ENCODE measurements around the gene FAM20A.

FAM20A gene

DNA sequence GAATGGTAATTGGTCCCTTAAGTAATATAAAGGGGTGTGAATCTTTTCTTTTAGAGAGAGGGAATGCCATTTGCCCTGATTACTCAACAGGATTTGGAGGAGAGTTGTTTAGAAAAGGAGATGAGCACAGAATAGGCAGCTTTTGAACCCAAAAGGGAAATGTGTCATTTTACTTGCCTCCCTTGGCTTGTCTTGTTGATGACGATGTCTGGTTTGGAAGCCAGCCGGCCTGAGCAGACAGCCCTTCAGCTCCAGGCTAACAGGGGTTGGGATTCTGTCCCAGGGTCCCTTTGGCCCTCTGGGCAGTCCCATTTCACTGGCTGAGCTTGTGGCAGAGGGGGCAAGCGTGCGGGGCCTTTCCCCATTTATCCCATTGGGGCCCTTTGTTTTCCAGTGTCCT is 111.2 kb downstream of the FAM20A start:
- Histone ChIP-seq H3K4me3 (ENCODE audit: low read depth, low read length) (no peak overlapping the region), H3K27ac (ENCODE audit: extremely low read depth, low read depth, low read length) (no peak overlapping the region), H3K4me1 (ENCODE audit: control insufficient read depth, insufficient read depth, low read length) (no peaks in the 10 kb centered on the region), H3K9me3 (ENCODE audit: control insufficient read depth, insufficient read depth, low read depth, low read length) (no peaks in the 10 kb centered on the region), H3K36me3 (ENCODE audit: control insufficient read depth in 2 of 2, insufficient read depth in 1 of 2, low read length in 2 of 2) (no peaks in the 10 kb centered on the region)
- TF ChIP-seq ZNF426 (tag by site-specific recombination; IDR thresholded peaks at IDR 0.05) (no peak), ZNF140 (tag by site-specific recombination; IDR thresholded peaks at IDR 0.05) (no peak), ZNF214 (tag by site-specific recombination; IDR thresholded peaks at IDR 0.05; ENCODE audit: borderline replicate concordance) (no peak), ZNF138 (tag by site-specific recombination; IDR thresholded peaks at IDR 0.05; ENCODE audit: borderline replicate concordance) (no peak), ZNF266 (tag by site-specific recombination; IDR thresholded peaks at IDR 0.05; ENCODE audit: low read depth) (no peak), ZNF132 (tag by site-specific recombination; IDR thresholded peaks at IDR 0.05; ENCODE audit: borderline replicate concordance) (no peak), PRDM1 (tag by site-specific recombination; IDR thresholded peaks at IDR 0.05) (no peak), ZNF792 (tag by site-specific recombination; IDR thresholded peaks at IDR 0.05) (no peak), ZBTB20 (tag by site-specific recombination; IDR thresholded peaks at IDR 0.05) (no peak), ZNF777 (tag by site-specific recombination; IDR thresholded peaks at IDR 0.05; ENCODE audit: borderline replicate concordance) (no peak), SP3 (tag by site-specific recombination; IDR thresholded peaks at IDR 0.05) (no peak), ZFP69B (tag by site-specific recombination; IDR thresholded peaks at IDR 0.05) (no peak), ZNF341 (tag by site-specific recombination; IDR thresholded peaks at IDR 0.05; ENCODE audit: low read depth) (no peak), ZNF211 (tag by site-specific recombination; IDR thresholded peaks at IDR 0.05; ENCODE audit: low read depth) (no peak), ZNF600 (tag by site-specific recombination; IDR thresholded peaks at IDR 0.05) (no peak)
- TF ChIP-seq, protein P1, sequence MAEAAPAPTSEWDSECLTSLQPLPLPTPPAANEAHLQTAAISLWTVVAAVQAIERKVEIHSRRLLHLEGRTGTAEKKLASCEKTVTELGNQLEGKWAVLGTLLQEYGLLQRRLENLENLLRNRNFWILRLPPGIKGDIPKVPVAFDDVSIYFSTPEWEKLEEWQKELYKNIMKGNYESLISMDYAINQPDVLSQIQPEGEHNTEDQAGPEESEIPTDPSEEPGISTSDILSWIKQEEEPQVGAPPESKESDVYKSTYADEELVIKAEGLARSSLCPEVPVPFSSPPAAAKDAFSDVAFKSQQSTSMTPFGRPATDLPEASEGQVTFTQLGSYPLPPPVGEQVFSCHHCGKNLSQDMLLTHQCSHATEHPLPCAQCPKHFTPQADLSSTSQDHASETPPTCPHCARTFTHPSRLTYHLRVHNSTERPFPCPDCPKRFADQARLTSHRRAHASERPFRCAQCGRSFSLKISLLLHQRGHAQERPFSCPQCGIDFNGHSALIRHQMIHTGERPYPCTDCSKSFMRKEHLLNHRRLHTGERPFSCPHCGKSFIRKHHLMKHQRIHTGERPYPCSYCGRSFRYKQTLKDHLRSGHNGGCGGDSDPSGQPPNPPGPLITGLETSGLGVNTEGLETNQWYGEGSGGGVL (tag by site-specific recombination; IDR thresholded peaks at IDR 0.05), result no peak
- TF ChIP-seq, protein P2, sequence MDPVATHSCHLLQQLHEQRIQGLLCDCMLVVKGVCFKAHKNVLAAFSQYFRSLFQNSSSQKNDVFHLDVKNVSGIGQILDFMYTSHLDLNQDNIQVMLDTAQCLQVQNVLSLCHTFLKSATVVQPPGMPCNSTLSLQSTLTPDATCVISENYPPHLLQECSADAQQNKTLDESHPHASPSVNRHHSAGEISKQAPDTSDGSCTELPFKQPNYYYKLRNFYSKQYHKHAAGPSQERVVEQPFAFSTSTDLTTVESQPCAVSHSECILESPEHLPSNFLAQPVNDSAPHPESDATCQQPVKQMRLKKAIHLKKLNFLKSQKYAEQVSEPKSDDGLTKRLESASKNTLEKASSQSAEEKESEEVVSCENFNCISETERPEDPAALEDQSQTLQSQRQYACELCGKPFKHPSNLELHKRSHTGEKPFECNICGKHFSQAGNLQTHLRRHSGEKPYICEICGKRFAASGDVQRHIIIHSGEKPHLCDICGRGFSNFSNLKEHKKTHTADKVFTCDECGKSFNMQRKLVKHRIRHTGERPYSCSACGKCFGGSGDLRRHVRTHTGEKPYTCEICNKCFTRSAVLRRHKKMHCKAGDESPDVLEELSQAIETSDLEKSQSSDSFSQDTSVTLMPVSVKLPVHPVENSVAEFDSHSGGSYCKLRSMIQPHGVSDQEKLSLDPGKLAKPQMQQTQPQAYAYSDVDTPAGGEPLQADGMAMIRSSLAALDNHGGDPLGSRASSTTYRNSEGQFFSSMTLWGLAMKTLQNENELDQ (tag by site-specific recombination; IDR thresholded peaks at IDR 0.05; ENCODE audit: low read depth), result no peak
- TF ChIP-seq, protein P3, sequence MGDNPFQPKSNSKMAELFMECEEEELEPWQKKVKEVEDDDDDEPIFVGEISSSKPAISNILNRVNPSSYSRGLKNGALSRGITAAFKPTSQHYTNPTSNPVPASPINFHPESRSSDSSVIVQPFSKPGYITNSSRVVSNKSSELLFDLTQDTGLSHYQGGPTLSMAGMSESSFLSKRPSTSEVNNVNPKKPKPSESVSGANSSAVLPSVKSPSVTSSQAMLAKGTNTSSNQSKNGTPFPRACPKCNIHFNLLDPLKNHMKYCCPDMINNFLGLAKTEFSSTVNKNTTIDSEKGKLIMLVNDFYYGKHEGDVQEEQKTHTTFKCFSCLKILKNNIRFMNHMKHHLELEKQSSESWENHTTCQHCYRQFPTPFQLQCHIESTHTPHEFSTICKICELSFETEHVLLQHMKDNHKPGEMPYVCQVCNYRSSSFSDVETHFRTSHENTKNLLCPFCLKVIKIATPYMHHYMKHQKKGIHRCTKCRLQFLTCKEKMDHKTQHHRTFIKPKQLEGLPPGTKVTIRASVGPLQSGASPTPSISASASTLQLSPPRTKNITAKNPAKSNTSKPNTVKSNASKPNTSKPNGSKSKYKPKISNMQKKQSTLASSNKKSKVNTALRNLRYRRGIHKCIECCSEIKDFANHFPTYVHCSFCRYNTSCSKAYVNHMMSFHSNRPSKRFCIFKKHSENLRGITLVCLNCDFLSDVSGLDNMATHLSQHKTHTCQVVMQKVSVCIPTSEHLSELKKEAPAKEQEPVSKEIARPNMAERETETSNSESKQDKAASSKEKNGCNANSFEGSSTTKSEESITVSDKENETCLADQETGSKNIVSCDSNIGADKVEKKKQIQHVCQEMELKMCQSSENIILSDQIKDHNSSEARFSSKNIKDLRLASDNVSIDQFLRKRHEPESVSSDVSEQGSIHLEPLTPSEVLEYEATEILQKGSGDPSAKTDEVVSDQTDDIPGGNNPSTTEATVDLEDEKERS (tag by site-specific recombination; IDR thresholded peaks at IDR 0.05), result no peak
- TF ChIP-seq, protein P4, sequence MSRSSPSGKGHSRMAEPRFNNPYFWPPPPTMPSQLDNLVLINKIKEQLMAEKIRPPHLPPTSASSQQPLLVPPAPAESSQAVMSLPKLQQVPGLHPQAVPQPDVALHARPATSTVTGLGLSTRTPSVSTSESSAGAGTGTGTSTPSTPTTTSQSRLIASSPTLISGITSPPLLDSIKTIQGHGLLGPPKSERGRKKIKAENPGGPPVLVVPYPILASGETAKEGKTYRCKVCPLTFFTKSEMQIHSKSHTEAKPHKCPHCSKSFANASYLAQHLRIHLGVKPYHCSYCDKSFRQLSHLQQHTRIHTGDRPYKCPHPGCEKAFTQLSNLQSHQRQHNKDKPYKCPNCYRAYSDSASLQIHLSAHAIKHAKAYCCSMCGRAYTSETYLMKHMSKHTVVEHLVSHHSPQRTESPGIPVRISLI (tag by site-specific recombination; IDR thresholded peaks at IDR 0.05), result no peak
- ChIA-PET CTCF (interaction anchor here (0.5 to 0.6 kb wide), 3 partner anchors 14 to 479 kb away, joined by 3 to 4 read pairs (median 3); no protein-coding TSS in a partner anchor), POLR2A (no interaction called here)

Measured in HEK293 (cell line).